Measurements from ENCODE around the gene NRIP1. TPM values are rescaled to one million over a fixed set of nuclear protein-coding genes. Genes with fewer than 3 reads are reported as not detected.

Gene NRIP1
- total RNA-seq, 1 experiment from 2014 or later: 10.4 TPM

- no CpG with 5 or more reads among the region's 2 CpGs for WGBS (ENCODE audit: extremely low coverage, insufficient read length, low lambda C conversion rate)
- no peak overlapping the region for H2BK15ac ChIP-seq (ENCODE audit: low read depth, low read length)
- H3K27me3 ChIP-seq (ENCODE audit: insufficient read depth, low read length): no peaks in the 10 kb centered on the region
- H4K8ac ChIP-seq (replicated peaks; ENCODE audit: insufficient read length, low read depth, low read length): no peak overlapping the region
- Mint-ChIP-seq H3K27ac (no peak overlapping the region), H3K27me3 (ENCODE audit: low read depth) (peaks cover 68% of the 10 kb centered on the region), H3K9me3 (no peaks in the 10 kb centered on the region), H3K36me3 (ENCODE audit: insufficient read depth in 1 of 3, low read depth in 3 of 3) (no peaks in the 10 kb centered on the region; a peak in 1 of 7 replicates), H3K4me1 (peaks cover 40 to 43% of the 10 kb centered on the region in 2 experiments), H3K4me3 (no peak overlapping the region)
- no peaks in the 10 kb centered on the region for H4K20me1 ChIP-seq (ENCODE audit: control insufficient read depth, insufficient read depth, insufficient read length)
- H3K79me2 ChIP-seq (ENCODE audit: insufficient read depth, low read length): no peaks in the 10 kb centered on the region
- H3K18ac ChIP-seq (ENCODE audit: insufficient read length, low read depth, low read length): no peak overlapping the region
- H3T11ph ChIP-seq (ENCODE audit: low read length): no peak overlapping the region
- H2AK5ac ChIP-seq (ENCODE audit: insufficient read length, low read length): no peak overlapping the region
- H3K14ac ChIP-seq (ENCODE audit: insufficient read depth, low read length): no peak overlapping the region
- no peak overlapping the region for H4K91ac ChIP-seq (ENCODE audit: insufficient read length, low read depth, low read length)
- no peak overlapping the region for H3K23ac ChIP-seq (ENCODE audit: insufficient read length, low read depth, low read length)
- no peak overlapping the region for H4K5ac ChIP-seq (ENCODE audit: insufficient read length, low read depth, low read length)
- H2AFZ ChIP-seq (ENCODE audit: low read length): no peak overlapping the region
- no peak for DNase-seq
- H2BK12ac ChIP-seq (ENCODE audit: insufficient read length, low read depth, low read length): no peak overlapping the region
- peaks cover 6% of the 10 kb centered on the region; the same call in 1 of the 2 replicates for H3K4me1 ChIP-seq (ENCODE audit: insufficient read depth, low read length)
- no peak overlapping the region for H3K56ac ChIP-seq (ENCODE audit: insufficient read length, low read depth, low read length)
- no peak for TF ChIP-seq CTCF (conservative IDR thresholded peaks at IDR 0.05)
- no peak overlapping the region for H3K4ac ChIP-seq (ENCODE audit: low read depth, low read length)
- no peak overlapping the region for H2BK20ac ChIP-seq (ENCODE audit: low read depth, low read length, poor library complexity, severe bottlenecking)
- H3K9me3 ChIP-seq (ENCODE audit: control insufficient read depth, low read depth, low read length): no peaks in the 10 kb centered on the region
- H3K79me1 ChIP-seq (ENCODE audit: insufficient read depth, low read depth, low read length, poor library complexity, severe bottlenecking): no peaks in the 10 kb centered on the region
- H2BK120ac ChIP-seq (ENCODE audit: low read depth, low read length, poor library complexity, severe bottlenecking): no peak overlapping the region
- no peaks in the 10 kb centered on the region for H3K23me2 ChIP-seq (ENCODE audit: insufficient read length, low read depth, low read length, poor library complexity, severe bottlenecking)
- H2BK5ac ChIP-seq (ENCODE audit: insufficient read length, low read length): no peak overlapping the region
- no peak overlapping the region for H3K9ac ChIP-seq (ENCODE audit: extremely low read depth, insufficient read length, low read length)
- no peak overlapping the region for H3K27ac ChIP-seq (ENCODE audit: insufficient read length, low read depth, low read length)
- H3K4me2 ChIP-seq (ENCODE audit: insufficient read depth, insufficient read length, low read length): no peak overlapping the region
Measured at GRCh38 chr21:15006594-15007230, 58.1 kb downstream of the NRIP1 start.
